Activated CD4-positive, CD25-positive, alpha-beta regulatory T cell (primary cell): ENCODE measurements around the gene TLR3.

Experiments used
- DNase-seq, 4 experiments: peaks; one replicate each; lab custom pipeline; 2025; lab: John Stamatoyannopoulos, UW

TLR3 gene

DNA sequence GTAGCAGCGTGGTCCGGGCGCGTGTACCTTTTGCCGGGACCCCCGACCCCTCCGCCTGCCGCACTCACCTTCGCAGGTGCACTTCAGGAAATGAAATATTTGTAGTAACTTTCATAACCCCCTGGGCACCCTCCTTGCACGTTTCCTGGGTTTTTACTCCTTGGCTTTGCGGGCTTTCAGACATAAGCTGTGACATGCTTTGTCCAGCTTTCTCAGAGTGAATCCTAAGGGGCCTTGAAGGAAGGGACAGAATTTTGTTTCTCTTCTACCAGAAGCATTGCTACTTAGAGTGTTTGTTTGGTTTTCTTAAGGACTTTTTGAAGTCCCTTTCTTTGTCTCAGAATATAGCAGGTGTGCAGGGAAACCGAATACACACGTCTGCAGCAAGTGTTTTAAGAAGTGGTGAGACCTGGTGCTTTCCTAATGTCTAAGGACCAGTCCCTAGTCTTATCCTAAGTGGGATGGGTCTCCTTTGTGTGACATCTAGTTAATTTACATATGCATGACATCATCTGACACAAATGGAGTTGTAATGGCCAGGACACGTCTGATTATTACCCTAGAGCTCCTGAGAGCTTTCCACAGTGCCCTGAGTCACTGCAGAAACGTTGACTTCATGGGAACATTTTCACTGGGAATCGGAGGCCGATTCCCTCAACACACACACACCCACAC is 36.8 kb downstream of the TLR3 start:
- no peak for DNase-seq

- no peak for DNase-seq
Observed at GRCh38 chr4:186107947-186108346, 39.0 kb downstream of the TLR3 start.

GRCh38 chr4:186108391-186108790 is 39.4 kb downstream of the TLR3 start:
- DNase-seq: no peak

DNA sequence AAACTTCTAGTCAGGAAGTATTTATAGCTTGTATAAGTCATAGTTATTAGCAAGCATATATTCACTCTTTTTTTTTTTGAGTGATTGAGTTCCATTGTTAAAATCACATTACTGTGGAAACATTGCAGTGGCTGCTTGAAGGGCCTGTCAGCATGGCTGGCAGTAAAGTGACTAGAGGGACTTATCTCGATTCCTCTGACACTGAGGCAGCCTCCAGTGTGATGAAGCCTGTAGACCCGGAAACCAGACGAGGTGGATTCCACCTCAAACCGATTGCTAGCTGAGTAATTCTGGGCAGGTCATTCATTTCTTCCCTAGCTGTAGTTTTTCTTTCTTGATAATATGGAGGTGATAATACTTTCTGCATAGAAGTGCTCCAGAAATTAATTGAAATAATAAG is 40.3 kb downstream of the TLR3 start:
- DNase-seq: no peak

GRCh38 chr4:186116697-186117096 is 47.7 kb downstream of the TLR3 start:
- DNase-seq: no peak

- DNase-seq: no peak
Observed at GRCh38 chr4:186118582-186118981, 49.6 kb downstream of the TLR3 start.

- no peak for DNase-seq
Observed at GRCh38 chr4:186121057-186121456, 52.1 kb downstream of the TLR3 start.

DNA sequence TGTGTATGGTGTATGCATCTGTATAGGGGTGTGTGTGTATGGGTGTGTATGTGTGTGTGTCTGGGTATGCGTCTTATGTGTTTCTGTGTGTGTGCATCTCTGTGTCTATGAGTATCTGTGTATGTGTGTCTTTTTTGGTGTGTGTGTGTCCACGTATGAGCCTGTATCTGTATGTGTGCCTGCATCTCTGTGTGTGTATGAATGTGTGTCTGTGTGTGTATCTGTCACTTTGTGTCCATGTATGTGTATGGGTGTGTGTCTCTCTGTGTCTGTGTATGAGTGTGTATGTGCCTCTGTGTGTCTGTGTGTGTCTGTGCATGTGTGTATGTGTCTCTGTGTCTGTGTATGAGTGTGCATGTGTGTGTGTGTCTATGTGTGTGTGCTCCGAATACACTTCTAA is 59.9 kb downstream of the TLR3 start:
- no peak for DNase-seq

DNA sequence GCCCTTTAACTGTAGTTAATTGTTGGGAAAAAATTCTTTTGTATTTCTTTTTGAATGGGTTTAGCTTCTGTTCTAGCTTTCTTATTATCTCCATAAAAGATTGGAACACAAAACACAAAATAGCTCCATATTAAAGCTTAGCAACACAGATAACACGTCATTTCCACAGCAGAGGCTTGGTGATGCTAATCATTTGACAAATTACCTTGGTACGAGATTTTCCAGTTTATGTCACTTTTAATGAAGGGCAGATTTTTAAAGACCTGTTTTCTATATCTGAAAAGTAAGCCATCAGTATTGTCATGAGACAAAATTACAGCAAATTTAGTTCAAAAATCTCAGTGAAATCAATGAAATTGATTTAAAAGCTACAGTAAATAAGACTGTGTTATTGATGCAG is 63.0 kb downstream of the TLR3 start:
- no peak for DNase-seq

- no peak for DNase-seq
Observed at GRCh38 chr4:186132577-186133242, 63.8 kb downstream of the TLR3 start.

GRCh38 chr4:186134257-186134656 is 65.3 kb downstream of the TLR3 start:
- DNase-seq: no peak

- no peak for DNase-seq
Observed at GRCh38 chr4:186134861-186135260, 65.9 kb downstream of the TLR3 start.

DNA sequence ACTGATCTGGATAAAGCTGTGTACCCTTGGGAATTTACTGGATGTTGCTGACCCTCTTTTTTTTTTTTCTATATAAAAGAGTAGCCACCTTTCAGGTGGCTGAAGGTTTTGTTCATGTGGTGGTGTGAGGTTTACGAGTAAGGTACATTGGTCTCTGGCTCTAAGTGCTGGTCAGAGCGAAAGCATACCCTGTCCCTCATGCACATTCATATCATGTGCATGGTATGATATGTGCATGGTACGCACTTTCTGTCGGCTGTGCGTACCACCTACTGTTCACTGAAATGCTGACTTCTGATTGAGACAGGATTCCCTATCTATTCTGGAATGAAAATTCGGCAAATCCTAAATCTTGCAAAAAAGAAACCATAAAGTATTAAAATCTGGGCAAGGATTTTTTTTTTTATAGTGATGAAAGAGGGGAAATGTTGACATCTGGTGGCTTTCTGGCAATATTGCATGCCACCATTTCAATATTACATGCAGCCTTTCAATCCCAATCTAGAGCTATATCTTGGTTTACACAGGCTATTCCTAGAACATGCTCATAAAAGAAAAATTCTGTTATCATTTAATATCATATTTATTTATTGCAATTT is 68.3 kb downstream of the TLR3 start:
- no peak for DNase-seq
